Muscle of arm (tissue), 12 donors: ENCODE measurements around the gene NRSN2. TPM values are rescaled to one million over a fixed set of nuclear protein-coding genes. Genes with fewer than 3 reads are reported as not detected.
"Not testable (repeated sequence)": the region's sequence is repeated elsewhere in the genome, so short reads cannot be mapped to it uniquely, and the experiment has no call there.

Experiments
- DNase-seq: peaks from one replicate; pipeline ENCODE4 v3.0.0-alpha.2; 2013
- polyA plus RNA-seq, 12 donors: library from polyadenylated mRNA; unstranded; fragments of 120-200 nt; gene quantifications; one replicate each; pipeline ENCODE4 v1.2.1, GENCODE V29; 2013; ENCODE audit not compliant: insufficient read length in 12 of 12

NRSN2 gene
- polyA plus RNA-seq, 12 donors, result 20.7 to 30.9 (median 24.9) TPM; not detected in 1

DNA sequence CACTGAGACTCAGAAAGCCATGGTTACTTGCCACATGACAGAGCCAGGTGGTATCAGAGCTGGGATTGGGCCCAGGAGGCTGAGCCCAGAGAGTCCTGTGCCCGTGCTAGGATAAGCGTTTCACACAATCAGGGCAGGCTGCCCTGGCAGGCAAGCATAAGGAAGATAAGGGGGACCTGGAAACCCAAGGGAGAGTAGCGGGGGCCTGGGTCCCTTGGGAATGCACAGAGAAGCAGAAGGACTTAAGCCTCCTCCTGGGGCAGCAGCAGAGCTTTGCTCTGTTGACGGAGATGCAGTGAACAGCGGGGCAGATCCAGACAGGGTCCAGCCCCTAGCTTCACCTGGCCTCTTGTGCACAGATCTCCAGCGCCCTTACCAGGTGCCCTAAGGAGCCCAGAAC lies 42.3 kb downstream of the NRSN2 start:
- DNase-seq, result no peak

DNA sequence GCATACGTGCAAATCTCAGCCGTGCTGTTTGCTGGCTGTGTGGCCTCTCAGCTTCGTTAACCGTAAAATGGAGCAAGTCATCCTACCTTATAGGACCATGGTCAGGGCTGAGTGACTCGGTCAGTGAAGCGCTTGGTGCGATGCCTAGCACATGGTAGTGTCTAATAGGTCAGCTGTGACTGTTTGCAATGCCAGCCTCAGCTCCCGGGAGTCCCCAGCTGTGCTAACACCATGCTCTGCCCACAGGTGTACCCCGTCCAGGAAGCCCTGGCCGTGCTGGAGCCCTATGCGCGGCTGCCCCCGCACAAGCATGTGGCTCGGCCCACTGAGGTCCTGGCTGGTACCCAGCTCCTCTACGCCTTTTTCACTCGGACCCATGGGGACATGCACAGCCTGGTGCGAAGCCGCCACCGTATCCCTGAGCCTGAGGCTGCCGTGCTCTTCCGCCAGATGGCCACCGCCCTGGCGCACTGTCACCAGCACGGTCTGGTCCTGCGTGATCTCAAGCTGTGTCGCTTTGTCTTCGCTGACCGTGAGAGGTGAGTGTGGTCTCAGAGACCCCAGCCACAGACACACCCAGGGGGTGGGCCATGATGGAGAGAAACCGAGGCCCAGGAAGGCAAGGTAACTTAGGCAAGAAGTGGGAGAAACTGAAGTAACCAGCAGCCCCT lies 44.3 kb downstream of the NRSN2 start:
- DNase-seq, result no peak

GRCh38 chr20:393296-393695 lies 46.4 kb downstream of the NRSN2 start:
- DNase-seq, result not testable (repeated sequence)

DNA sequence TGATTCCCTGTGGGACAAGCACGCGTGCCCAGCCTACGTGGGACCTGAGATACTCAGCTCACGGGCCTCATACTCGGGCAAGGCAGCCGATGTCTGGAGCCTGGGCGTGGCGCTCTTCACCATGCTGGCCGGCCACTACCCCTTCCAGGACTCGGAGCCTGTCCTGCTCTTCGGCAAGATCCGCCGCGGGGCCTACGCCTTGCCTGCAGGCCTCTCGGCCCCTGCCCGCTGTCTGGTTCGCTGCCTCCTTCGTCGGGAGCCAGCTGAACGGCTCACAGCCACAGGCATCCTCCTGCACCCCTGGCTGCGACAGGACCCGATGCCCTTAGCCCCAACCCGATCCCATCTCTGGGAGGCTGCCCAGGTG lies 49.3 kb downstream of the NRSN2 start:
- no peak for DNase-seq

DNA sequence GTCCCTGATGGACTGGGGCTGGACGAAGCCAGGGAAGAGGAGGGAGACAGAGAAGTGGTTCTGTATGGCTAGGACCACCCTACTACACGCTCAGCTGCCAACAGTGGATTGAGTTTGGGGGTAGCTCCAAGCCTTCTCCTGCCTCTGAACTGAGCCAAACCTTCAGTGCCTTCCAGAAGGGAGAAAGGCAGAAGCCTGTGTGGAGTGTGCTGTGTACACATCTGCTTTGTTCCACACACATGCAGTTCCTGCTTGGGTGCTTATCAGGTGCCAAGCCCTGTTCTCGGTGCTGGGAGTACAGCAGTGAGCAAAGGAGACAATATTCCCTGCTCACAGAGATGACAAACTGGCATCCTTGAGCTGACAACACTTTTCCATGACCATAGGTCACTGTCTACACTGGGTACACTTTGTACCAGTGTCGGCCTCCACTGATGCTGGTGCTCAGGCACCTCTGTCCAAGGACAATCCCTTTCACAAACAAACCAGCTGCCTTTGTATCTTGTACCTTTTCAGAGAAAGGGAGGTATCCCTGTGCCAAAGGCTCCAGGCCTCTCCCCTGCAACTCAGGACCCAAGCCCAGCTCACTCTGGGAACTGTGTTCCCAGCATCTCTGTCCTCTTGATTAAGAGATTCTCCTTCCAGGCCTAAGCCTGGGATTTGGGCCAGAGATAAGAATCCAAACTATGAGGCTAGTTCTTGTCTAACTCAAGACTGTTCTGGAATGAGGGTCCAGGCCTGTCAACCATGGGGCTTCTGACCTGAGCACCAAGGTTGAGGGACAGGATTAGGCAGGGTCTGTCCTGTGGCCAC lies 49.9 kb downstream of the NRSN2 start:
- no peak for DNase-seq

DNA sequence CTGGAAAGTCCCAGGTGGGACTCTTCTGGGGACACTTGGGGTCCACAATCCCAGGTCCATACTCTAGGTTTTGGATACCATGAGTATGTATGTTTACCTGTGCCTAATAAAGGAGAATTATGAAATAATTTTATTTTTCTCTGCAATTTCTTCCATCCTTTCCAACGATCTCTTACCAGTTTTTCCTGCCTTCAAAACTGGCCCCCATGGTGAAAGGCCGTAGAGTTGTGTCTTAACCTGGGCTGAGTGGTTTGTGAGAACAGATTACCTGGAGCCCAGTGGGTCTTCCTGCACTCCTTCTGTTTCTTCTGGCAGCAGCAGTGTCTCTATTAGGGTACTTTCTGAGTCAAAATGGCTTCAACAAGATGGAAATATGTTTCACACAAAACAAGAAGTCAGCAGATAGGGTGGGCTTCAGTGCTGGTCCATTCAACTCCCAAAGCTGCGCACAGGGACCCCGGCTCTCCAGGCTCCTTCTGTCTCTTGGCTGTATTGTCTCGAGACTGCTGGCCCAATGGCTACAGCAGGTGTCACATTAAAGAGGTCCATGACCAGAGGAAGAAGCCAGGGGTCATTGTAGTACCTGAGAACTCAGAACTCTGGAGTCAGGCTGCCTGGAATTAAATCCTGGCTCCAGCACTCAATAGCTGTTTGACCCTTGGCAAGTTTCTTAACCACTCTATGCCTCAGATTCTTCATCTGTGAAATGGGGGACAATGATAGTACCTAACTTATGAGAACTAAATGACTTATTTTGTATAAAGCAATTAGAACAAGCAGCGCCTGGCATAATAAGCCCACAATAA lies 50.7 kb downstream of the NRSN2 start:
- no peak for DNase-seq

- DNase-seq, result no peak
Measured at GRCh38 chr20:399182-399707, 52.3 kb downstream of the NRSN2 start.

DNA sequence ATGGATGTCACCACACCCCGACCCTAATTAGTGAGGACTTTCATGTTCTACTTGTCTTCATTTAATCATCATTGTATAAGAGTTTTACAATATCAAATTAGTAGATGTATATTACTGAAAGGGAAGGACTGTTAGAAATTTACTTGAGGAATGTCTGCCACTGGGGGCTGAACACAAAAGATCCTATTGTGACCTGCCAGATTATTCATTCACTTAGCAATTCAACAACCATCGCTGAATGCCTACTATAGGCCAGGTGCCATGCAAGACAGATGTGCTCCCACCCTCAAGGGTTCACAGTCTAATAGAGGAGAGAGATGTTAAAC lies 53.2 kb downstream of the NRSN2 start:
- no peak for DNase-seq

DNA sequence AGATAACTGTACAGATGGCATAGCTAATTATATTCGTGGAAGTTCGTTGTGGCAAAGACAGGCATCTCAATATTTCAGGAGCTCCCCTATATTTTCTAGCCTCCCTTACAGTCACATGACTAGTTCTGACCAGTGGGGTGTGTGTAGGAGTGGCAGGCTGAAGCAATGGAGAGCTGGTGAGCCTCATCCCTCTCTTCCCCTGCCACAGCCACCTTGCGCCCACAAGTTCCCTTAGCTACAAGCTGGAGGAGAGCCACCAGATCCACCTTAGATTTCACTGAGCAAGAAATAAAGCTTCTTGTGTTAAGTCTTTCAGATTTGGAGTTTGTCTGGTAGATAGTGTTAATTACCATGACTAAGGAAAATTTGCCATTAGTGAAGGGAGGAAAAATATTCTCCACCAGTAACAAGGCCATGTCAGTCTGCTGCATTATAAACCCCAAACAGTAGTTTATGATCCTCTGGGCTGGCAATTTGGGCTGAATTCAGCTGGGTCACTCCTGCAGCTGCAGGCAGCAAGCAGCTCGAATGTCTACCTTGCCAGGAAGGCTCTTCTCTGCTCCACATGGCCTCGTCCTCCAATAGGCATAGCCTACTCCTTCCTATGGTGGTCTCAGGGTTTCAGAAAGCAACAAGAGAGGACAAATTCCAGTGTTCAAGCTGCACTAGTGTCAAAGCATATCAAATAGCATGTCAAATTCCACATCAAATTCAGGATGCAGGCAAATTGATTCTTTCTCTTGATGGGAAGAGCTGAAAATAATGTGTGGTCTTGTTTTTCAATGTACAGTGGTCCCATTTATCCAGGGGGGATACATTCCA lies 53.8 kb downstream of the NRSN2 start:
- DNase-seq, result no peak

GRCh38 chr20:401682-402495 lies 55.0 kb downstream of the NRSN2 start:
- DNase-seq, result no peak

DNA sequence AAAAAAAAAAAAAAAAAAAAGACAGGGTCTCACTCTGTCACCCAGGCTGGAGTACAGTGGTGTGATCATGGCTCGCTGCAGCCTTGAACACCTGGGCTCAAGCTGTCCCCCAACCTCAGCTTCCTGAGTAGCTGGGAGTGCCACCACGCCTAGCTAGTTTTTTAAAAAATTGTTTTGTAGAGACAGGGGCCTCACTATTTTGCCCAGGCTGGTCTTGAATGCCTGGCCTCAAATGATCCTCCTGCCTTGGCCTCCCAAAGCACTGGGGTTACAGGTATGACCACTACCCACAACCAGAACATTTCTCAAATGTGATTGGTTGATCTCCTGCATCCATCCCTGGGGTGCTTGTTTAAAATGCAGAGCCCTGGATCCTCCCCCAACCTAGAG lies 55.6 kb downstream of the NRSN2 start:
- no peak for DNase-seq

DNA sequence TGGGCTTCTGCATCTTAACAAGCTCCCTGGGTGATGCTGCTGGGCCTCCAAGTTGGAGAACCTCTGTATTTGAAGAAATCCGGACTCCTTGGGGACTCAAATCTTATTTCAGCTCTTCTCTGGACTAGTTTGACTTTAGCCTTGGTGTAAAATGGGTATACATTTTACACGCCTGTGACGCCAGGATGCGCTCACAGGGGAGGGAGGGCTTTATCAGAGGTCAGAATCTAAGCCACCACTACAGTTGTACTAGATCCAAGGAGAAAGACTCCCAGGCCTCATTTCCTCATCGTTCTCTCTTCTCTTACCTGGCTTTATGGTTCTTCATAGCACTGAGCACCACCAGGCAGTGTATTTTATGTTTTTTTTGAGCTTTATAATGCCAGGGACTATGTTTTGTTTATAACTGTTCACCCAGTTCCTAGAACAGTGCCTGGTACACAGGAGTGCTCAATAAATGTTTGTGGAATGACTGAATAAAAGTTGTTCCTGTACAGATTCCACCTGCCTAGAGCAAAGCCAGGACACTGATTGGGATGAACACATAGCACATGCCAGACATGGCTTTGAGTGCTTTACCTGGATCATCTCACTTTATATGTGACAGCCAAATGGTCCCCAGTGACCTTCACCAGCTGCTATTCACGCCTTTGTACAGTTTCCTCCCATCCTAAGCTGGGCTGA lies 56.1 kb downstream of the NRSN2 start:
- DNase-seq, result no peak

GRCh38 chr20:403582-403957 lies 56.7 kb downstream of the NRSN2 start:
- DNase-seq, result no peak

DNA sequence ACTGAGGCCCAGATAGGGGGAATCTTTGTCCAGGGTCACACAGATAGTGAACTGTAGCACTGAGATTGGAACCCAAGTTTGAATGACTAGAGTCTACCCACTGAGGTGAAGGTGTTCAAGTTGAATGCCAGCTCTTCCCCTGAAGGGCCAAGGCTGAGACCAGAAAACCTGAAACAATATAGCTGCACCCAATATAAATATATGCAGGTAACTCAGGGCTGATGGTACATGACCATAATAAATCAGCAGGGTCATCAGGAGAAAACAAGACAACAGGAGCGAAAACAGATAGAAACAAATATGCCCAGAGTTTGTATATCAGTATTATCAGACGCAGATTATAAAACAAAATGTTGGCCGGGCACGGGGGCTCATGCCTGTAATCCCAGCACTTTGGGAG lies 57.2 kb downstream of the NRSN2 start:
- no peak for DNase-seq

Other genes with a start within 250 kb of the NRSN2 start
- not detected for gene DEFB126, start 204.5 kb upstream of the NRSN2 start, polyA plus RNA-seq
- gene DEFB127, start 189.7 kb upstream of the NRSN2 start, polyA plus RNA-seq, result not detected
- gene DEFB128, start 157.4 kb upstream of the NRSN2 start, polyA plus RNA-seq, result not detected
- gene DEFB129, start 119.9 kb upstream of the NRSN2 start, polyA plus RNA-seq, result not detected
- gene DEFB132, start 89.4 kb upstream of the NRSN2 start, polyA plus RNA-seq, result not detected
- 10 to 100 TPM in 8 of 12 donors, 1 to 10 TPM in 3, not detected in 1; 8.2 to 18.4 (median 11.2) TPM for gene C20orf96, start 56.4 kb upstream of the NRSN2 start, polyA plus RNA-seq
- gene ZCCHC3, start 49.5 kb upstream of the NRSN2 start, polyA plus RNA-seq, result 10 to 100 TPM in 11 of 12 donors, not detected in 1; 24.3 to 37.8 (median 28.0) TPM
- gene SOX12, start 21.6 kb upstream of the NRSN2 start, polyA plus RNA-seq, result 100 to 1,000 TPM in 1 of 12 donors, 10 to 100 TPM in 11; 15.4 to 181 (median 19.8) TPM
- gene TRIB3, start 33.6 kb downstream of the NRSN2 start, polyA plus RNA-seq, result 1 to 10 TPM in 10 of 12 donors, not detected in 2; 2.1 to 4.0 (median 2.9) TPM
- 10 to 100 TPM in 11 of 12 donors, not detected in 1; 42.4 to 72.1 (median 49.8) TPM for gene RBCK1, start 61.2 kb downstream of the NRSN2 start, polyA plus RNA-seq
- 10 to 100 TPM in 11 of 12 donors, not detected in 1; 27.5 to 36.4 (median 32.8) TPM for gene TBC1D20, start 115.4 kb downstream of the NRSN2 start, polyA plus RNA-seq
- gene CSNK2A1, start 196.7 kb downstream of the NRSN2 start, polyA plus RNA-seq, result 100 to 1,000 TPM; 108 to 723 (median 125) TPM